GM12878 (cell line): ENCODE data around the gene ANO4. TPM values are rescaled to one million over a fixed set of nuclear protein-coding genes. Genes with fewer than 3 reads are reported as not detected.

ENCODE experiments used
- ATAC-seq: fragments of 200-7000 bp; cut with Tn5 transposase; 3 replicates; pipeline ENCODE4 v1.9.1; 2020; ENCODE audit warnings: mild to moderate bottlenecking, moderate library complexity
- BruUV-seq: library from RNA; stranded (reverse); fragments of 400-500 nt; replicated peaks from 2 replicates; lab custom pipeline; 2021; lab: Mats Ljungman, UMichigan
- CTCF ChIA-PET: fragments of 300-600 bp; sonication (Branson Sonifier 250); formaldehyde crosslinking; extraction: SDS; loops from one replicate; lab custom pipeline; 2021; ENCODE audit warnings: inconsistent platforms; lab: Yijun Ruan, JAX
- POLR2A ChIA-PET: fragments of 350-600 bp; formaldehyde crosslinking; extraction: SDS; loops from one replicate; lab custom pipeline; 2021; ENCODE audit warnings: inconsistent platforms; lab: Charles Lee
- RAD21 ChIA-PET: fragments of 300-600 bp; sonication (Branson Sonifier 250); formaldehyde crosslinking; loops from one replicate; lab custom pipeline; 2023; ENCODE audit warnings: antibody characterized with exemption; ENCODE audit not compliant: unreplicated experiment; lab: Charles Lee
- SMC1A ChIA-PET: fragments of 300-600 bp; sonication (Branson Sonifier 250); formaldehyde crosslinking; loops from one replicate; lab custom pipeline; 2023; ENCODE audit not compliant: unreplicated experiment, uncharacterized antibody; lab: Charles Lee
- DNase-seq: peaks from one replicate; pipeline ENCODE4 v3.0.0-alpha.2; 2011; ENCODE audit warnings: low read depth, low spot score
- FAIRE-seq: peaks from 3 replicates; lab custom pipeline; 2011; peaks lifted over from hg19 to GRCh38; lab: Jason Lieb, UNC
- H2AFZ ChIP-seq: 2 replicates; pipeline ENCODE4 v1.6.0; 2011; ENCODE audit warnings: low read depth, low read length, control low read depth; ENCODE audit not compliant: control insufficient read depth
- H3K27ac ChIP-seq: 2 replicates; pipeline ENCODE4 v1.5.1; 2011; ENCODE audit warnings: control low read depth; ENCODE audit not compliant: control insufficient read depth, insufficient read depth
- H3K27me3 ChIP-seq, 2 experiments: replicated peaks in 1 of 2; 2 replicates each; pipeline versions ENCODE4 v1.6.0 to v1.6.1; 2011; ENCODE audit warnings: low read length in 1 of 2; ENCODE audit not compliant: control insufficient read depth in 2 of 2, insufficient read depth in 2 of 2
- H3K36me3 ChIP-seq, 2 experiments: 2 replicates each; pipeline ENCODE4 v1.5.1; 2011; ENCODE audit warnings: low read length in 1 of 2; ENCODE audit not compliant: control insufficient read depth in 2 of 2, insufficient read depth in 2 of 2
- H3K4me1 ChIP-seq: 2 replicates; pipeline ENCODE4 v1.6.1; 2011; ENCODE audit warnings: mild to moderate bottlenecking, low read length, moderate library complexity, mixed read lengths; ENCODE audit not compliant: control insufficient read depth, insufficient read depth
- H3K4me2 ChIP-seq: 2 replicates; pipeline ENCODE4 v1.6.0; 2011; ENCODE audit warnings: control low read depth; ENCODE audit not compliant: control insufficient read depth, insufficient read depth
- H3K4me3 ChIP-seq: fragments of 200-600 bp; sonication (generic); 2 replicates; pipeline ENCODE4 v1.5.1; 2016
- H3K79me2 ChIP-seq: 2 replicates; pipeline ENCODE4 v1.6.0; 2011; ENCODE audit warnings: low read length; ENCODE audit not compliant: control insufficient read depth, insufficient read depth
- H3K9ac ChIP-seq: 2 replicates; pipeline ENCODE4 v1.8.0; 2011; ENCODE audit warnings: low read length, control low read depth, mixed read lengths; ENCODE audit not compliant: control insufficient read depth, insufficient read depth
- H3K9me3 ChIP-seq: replicated peaks from 3 replicates; pipeline ENCODE4 v1.5.1; 2011; ENCODE audit warnings: mild to moderate bottlenecking, low read length; ENCODE audit not compliant: control insufficient read depth, insufficient read depth
- H4K20me1 ChIP-seq: 2 replicates; pipeline ENCODE4 v1.6.0; 2011; ENCODE audit not compliant: control insufficient read depth, insufficient read depth
- ATF7 ChIP-seq: fragments of 450-650 bp; IDR thresholded peaks from 2 replicates; pipeline ENCODE4 v1.6.1; 2016; ENCODE audit warnings: low read depth, mild to moderate bottlenecking
- BMI1 ChIP-seq: fragments of 450-650 bp; IDR thresholded peaks from 2 replicates; pipeline ENCODE4 v1.6.1; 2016; ENCODE audit warnings: mild to moderate bottlenecking, moderate library complexity, borderline replicate concordance
- CEBPZ ChIP-seq: fragments of 150-350 bp; IDR thresholded peaks from 2 replicates; pipeline ENCODE4 v1.6.1; 2016; ENCODE audit warnings: low read depth, low read length
- GATAD2B ChIP-seq: fragments of 450-650 bp; conservative IDR thresholded peaks from 2 replicates; pipeline ENCODE4 v1.6.1; 2017; ENCODE audit warnings: low read depth, mild to moderate bottlenecking, moderate library complexity
- HDGF ChIP-seq: fragments of 450-650 bp; IDR thresholded peaks from 2 replicates; pipeline ENCODE4 v1.6.1; 2016; ENCODE audit warnings: antibody characterized with exemption
- IKZF2 ChIP-seq, 2 experiments: fragments of 450-650 bp; IDR thresholded peaks; 2 replicates each; pipeline ENCODE4 v1.6.1; 2017; ENCODE audit warnings: mild to moderate bottlenecking in 2 of 2, moderate library complexity in 2 of 2
- JUND ChIP-seq: IDR thresholded peaks from 2 replicates; pipeline ENCODE4 v1.6.1; 2012; ENCODE audit warnings: low read depth, mild to moderate bottlenecking, low read length, improper control_type of control experiment, moderate library complexity
- PAX8 ChIP-seq: fragments of 450-650 bp; IDR thresholded peaks from 2 replicates; pipeline ENCODE4 v1.6.1; 2017; ENCODE audit warnings: mild to moderate bottlenecking, moderate library complexity
- POLR2A ChIP-seq: IDR thresholded peaks from 2 replicates; pipeline ENCODE4 v1.6.1; 2011; ENCODE audit warnings: low read depth, mild to moderate bottlenecking, low read length
- SMAD5 ChIP-seq: IDR thresholded peaks from 2 replicates; pipeline ENCODE4 v1.6.1; 2016; ENCODE audit warnings: antibody characterized with exemption, low read depth
- TAF1 ChIP-seq: IDR thresholded peaks from 2 replicates; pipeline ENCODE4 v1.6.1; 2011; ENCODE audit warnings: mild to moderate bottlenecking, low read depth, low read length, borderline replicate concordance
- YY1 ChIP-seq: IDR thresholded peaks from 2 replicates; pipeline ENCODE4 v1.6.1; 2011; ENCODE audit warnings: low read depth, mild to moderate bottlenecking, low read length
- ZBTB40 ChIP-seq: fragments of 450-650 bp; IDR thresholded peaks from 2 replicates; pipeline ENCODE4 v1.6.1; 2016; ENCODE audit warnings: mild to moderate bottlenecking, moderate library complexity, borderline replicate concordance
- ZNF622 ChIP-seq: fragments of 450-650 bp; IDR thresholded peaks from 2 replicates; pipeline ENCODE4 v1.6.1; 2017; ENCODE audit warnings: mild to moderate bottlenecking, inconsistent platforms
- ZSCAN29 ChIP-seq: fragments of 450-650 bp; IDR thresholded peaks from 2 replicates; pipeline ENCODE4 v1.6.1; 2017; ENCODE audit warnings: mild to moderate bottlenecking, moderate library complexity
- WGBS: methylation state at CpG from one replicate; pipeline ENCODE4 v1.1.6; 2016; ENCODE audit warnings: low lambda C conversion rate; ENCODE audit not compliant: insufficient replicate concordance, insufficient coverage; ENCODE audit errors: missing lambda C conversion rate; 5-methylcytosine and 5-hydroxymethylcytosine counted together
- in situ Hi-C: fragments of 300-500 bp; cut with MboI; formaldehyde crosslinking; loops from 9 replicates; pipeline ENCODE4 v1.14.3; 2018; ENCODE audit warnings: mixed read lengths
- intact Hi-C: fragments of 100-400 bp; cut with micrococcal nuclease; formaldehyde crosslinking; loops from one replicate; pipeline ENCODE4 v1.14.2; 2022; ENCODE audit not compliant: unreplicated experiment
- polyA plus RNA-seq, 11 experiments: library from polyadenylated mRNA; depleted of rRNA in 4 of 11; unstranded in 6 of 11; stranded (reverse) in 5 of 11; fragments of >200 nt; fragmentation: Nextera tagmentation in 4 of 11; fragmentation: Illumina TruSeq in 1 of 11; extraction: Ambion mirVana in 4 of 11; extraction: Trizol in 1 of 11; gene quantifications; 1 replicate in 1 of 11; 2 replicates in 10 of 11; pipeline versions ENCODE4 v1.2.1 to v1.2.3, GENCODE V29; 2011 to 2016; ENCODE audit warnings: inconsistent platforms in 2 of 11, missing spikeins in 2 of 11, low read depth in 1 of 11
- total RNA-seq, 4 experiments: library from RNA; depleted of rRNA in 3 of 4; stranded (reverse); fragments of >200 nt in 3 of 4; fragmentation: Illumina TruSeq in 1 of 4; extraction: Trizol in 1 of 4; gene quantifications; 2 replicates each; pipeline versions ENCODE4 v1.2.1 to v1.2.3, GENCODE V29; 2013 to 2021
- TF ChIP-seq, protein P1 (sequence below): IDR thresholded peaks from 2 replicates; pipeline ENCODE4 v1.6.1; 2012; ENCODE audit warnings: low read depth, low read length, improper control_type of control experiment

Gene ANO4
- total and polyA plus RNA-seq, 10 of the 15 experiments (the other 5 are each of a cell fraction or from before 2014, with no cell fraction given): not detected

- ChIA-PET POLR2A (no interaction called here), CTCF (interaction anchor here (1.0 kb wide), 1 partner anchor 27 kb away, joined by 3 read pairs; no protein-coding TSS in a partner anchor), RAD21 (no interaction called here), SMC1A (no interaction called here)
- FAIRE-seq: no peak
- no peak overlapping the region for H3K4me2 ChIP-seq
- no peak overlapping the region for H2AFZ ChIP-seq
- no peak overlapping the region for H3K4me3 ChIP-seq
- intact Hi-C loops (no loop called here), in situ Hi-C loops (no loop called here)
- no peaks in the 10 kb centered on the region for H3K79me2 ChIP-seq
- BruUV-seq: no TSS peak
- no peaks in the 10 kb centered on the region for H4K20me1 ChIP-seq
- 14% methylated on average over 4 of the region's 4 CpGs for WGBS
- no peaks in the 10 kb centered on the region for H3K36me3 ChIP-seq
- H3K27me3 ChIP-seq: no peaks in the 10 kb centered on the region
- no peak overlapping the region for H3K27ac ChIP-seq
- DNase-seq: no peak
- TF ChIP-seq TAF1: no peak
- no peak for TF ChIP-seq POLR2A
- TF ChIP-seq CEBPZ: no peak
- no peak for TF ChIP-seq GATAD2B
- no peak for TF ChIP-seq HDGF
- TF ChIP-seq, protein P1, sequence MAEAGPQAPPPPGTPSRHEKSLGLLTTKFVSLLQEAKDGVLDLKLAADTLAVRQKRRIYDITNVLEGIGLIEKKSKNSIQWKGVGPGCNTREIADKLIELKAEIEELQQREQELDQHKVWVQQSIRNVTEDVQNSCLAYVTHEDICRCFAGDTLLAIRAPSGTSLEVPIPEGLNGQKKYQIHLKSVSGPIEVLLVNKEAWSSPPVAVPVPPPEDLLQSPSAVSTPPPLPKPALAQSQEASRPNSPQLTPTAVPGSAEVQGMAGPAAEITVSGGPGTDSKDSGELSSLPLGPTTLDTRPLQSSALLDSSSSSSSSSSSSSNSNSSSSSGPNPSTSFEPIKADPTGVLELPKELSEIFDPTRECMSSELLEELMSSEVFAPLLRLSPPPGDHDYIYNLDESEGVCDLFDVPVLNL: no peak
- no peak for TF ChIP-seq ZNF622
- no peak for TF ChIP-seq JUND
- TF ChIP-seq BMI1: no peak
- no peak for TF ChIP-seq IKZF2 (IDR thresholded peaks at IDR 0.05)
- TF ChIP-seq YY1: no peak
- TF ChIP-seq PAX8: no peak
- TF ChIP-seq ZBTB40: no peak
- TF ChIP-seq SMAD5: no peak
- no peak for TF ChIP-seq ATF7
- no peak for TF ChIP-seq ZSCAN29
- H3K9me3 ChIP-seq: no peaks in the 10 kb centered on the region
- H3K4me1 ChIP-seq: no peaks in the 10 kb centered on the region
- H3K9ac ChIP-seq: no peak overlapping the region
- no peak for ATAC-seq
These were observed 119.5 kb downstream of the ANO4 start for GRCh38 chr12:100913872-100914592.
